ENCODE measurements around the gene PDLIM7.
"Not testable (repeated sequence)": the region's sequence is repeated elsewhere in the genome, so short reads cannot be mapped to it uniquely, and the experiment has no call there.

The PDLIM7 gene

GRCh38 chr5:177494346-177495195 lies 2.8 kb downstream of the PDLIM7 start:
- Mint-ChIP-seq H3K4me3 (peak overlapping the region; percentile 33 to 59), H3K4me1 (peaks cover 49 to 77% of the 10 kb centered on the region in 2 donors)
- DNase-seq = peak; percentile 58

GRCh38 chr5:177493795-177494345 lies 3.5 kb downstream of the PDLIM7 start:
- no peak for DNase-seq
- Mint-ChIP-seq H3K9me3 (no peaks in the 10 kb centered on the region), H3K27ac (peak overlapping the region; percentile 86), H3K27me3 (peaks cover 8 to 11% of the 10 kb centered on the region in 2 donors), H3K4me3 (peak overlapping the region; percentile 33 to 59), H3K36me3 (peaks cover 23 to 32% of the 10 kb centered on the region in 2 donors), H3K4me1 (peaks cover 47 to 74% of the 10 kb centered on the region in 2 donors)
- ATAC-seq (replicated peaks) = peak in 1 of 2 donors; percentile 0

More at GRCh38 chr5:177494346-177495195, 2.8 kb downstream of the PDLIM7 start:
- peak; percentile 81 for ATAC-seq (replicated peaks)
- H3K27ac Mint-ChIP-seq = peak overlapping the region; percentile 86
- H3K27me3 Mint-ChIP-seq = peaks cover 10 to 14% of the 10 kb centered on the region in 2 donors
- H3K36me3 Mint-ChIP-seq = peaks cover 21 to 29% of the 10 kb centered on the region in 2 donors
- no peaks in the 10 kb centered on the region for H3K9me3 Mint-ChIP-seq

- H3K36me3 Mint-ChIP-seq = peaks cover 32 to 39% of the 10 kb centered on the region in 2 donors
- no peaks in the 10 kb centered on the region for H3K9me3 Mint-ChIP-seq
- ATAC-seq (replicated peaks) (no peak), DNase-seq (no peak)
- H3K4me3 Mint-ChIP-seq = no peak overlapping the region
- peak overlapping the region; percentile 59 for H3K27ac Mint-ChIP-seq
- peaks cover 39 to 64% of the 10 kb centered on the region in 2 donors for H3K4me1 Mint-ChIP-seq
- peaks cover 0 to under 1% of the 10 kb centered on the region in 2 donors for H3K27me3 Mint-ChIP-seq
Measured at GRCh38 chr5:177492841-177493240, 4.6 kb downstream of the PDLIM7 start.

GRCh38 chr5:177491983-177492746 lies 5.2 kb downstream of the PDLIM7 start:
- H3K36me3 Mint-ChIP-seq = peaks cover 37 to 44% of the 10 kb centered on the region in 2 donors
- DNase-seq = no peak
- ATAC-seq (replicated peaks) = no peak
- H3K9me3 Mint-ChIP-seq = no peaks in the 10 kb centered on the region
- peaks cover 37 to 60% of the 10 kb centered on the region in 2 donors for H3K4me1 Mint-ChIP-seq
- H3K27me3 Mint-ChIP-seq = no peaks in the 10 kb centered on the region
- H3K27ac Mint-ChIP-seq = no peak overlapping the region
- no peak overlapping the region for H3K4me3 Mint-ChIP-seq

GRCh38 chr5:177491429-177491945 lies 5.9 kb downstream of the PDLIM7 start:
- H3K4me1 Mint-ChIP-seq = peaks cover 37 to 57% of the 10 kb centered on the region in 2 donors
- no peak overlapping the region for H3K27ac Mint-ChIP-seq
- no peaks in the 10 kb centered on the region for H3K9me3 Mint-ChIP-seq
- ATAC-seq (replicated peaks) = no peak
- DNase-seq = no peak
- H3K4me3 Mint-ChIP-seq = peak overlapping the region in 1 of 2 donors; percentile 30
- peaks cover 40 to 46% of the 10 kb centered on the region in 2 donors for H3K36me3 Mint-ChIP-seq
- no peaks in the 10 kb centered on the region for H3K27me3 Mint-ChIP-seq

- H3K27ac Mint-ChIP-seq = no peak overlapping the region
- H3K36me3 Mint-ChIP-seq = peaks cover 43 to 49% of the 10 kb centered on the region in 2 donors
- H3K9me3 Mint-ChIP-seq = no peaks in the 10 kb centered on the region
- peak overlapping the region in 1 of 2 donors; percentile 30 for H3K4me3 Mint-ChIP-seq
- no peaks in the 10 kb centered on the region for H3K27me3 Mint-ChIP-seq
- DNase-seq (no peak), ATAC-seq (replicated peaks) (no peak)
- peaks cover 32 to 52% of the 10 kb centered on the region in 2 donors for H3K4me1 Mint-ChIP-seq
Measured at GRCh38 chr5:177490992-177491391, 6.4 kb downstream of the PDLIM7 start.

- Mint-ChIP-seq H3K27ac (peak overlapping the region; percentile 27), H3K4me3 (no peak overlapping the region), H3K36me3 (peaks cover 45 to 49% of the 10 kb centered on the region in 2 donors), H3K9me3 (no peaks in the 10 kb centered on the region), H3K27me3 (no peaks in the 10 kb centered on the region), H3K4me1 (peaks cover 32 to 46% of the 10 kb centered on the region in 2 donors)
- DNase-seq = no peak
- no peak for ATAC-seq (replicated peaks)
Measured at GRCh38 chr5:177490311-177490991, 7.0 kb downstream of the PDLIM7 start.

GRCh38 chr5:177489119-177489716 lies 8.2 kb downstream of the PDLIM7 start:
- Mint-ChIP-seq H3K36me3 (peaks cover 49 to 58% of the 10 kb centered on the region in 2 donors), H3K27ac (no peak overlapping the region), H3K4me1 (peaks cover 24 to 34% of the 10 kb centered on the region in 2 donors), H3K9me3 (no peaks in the 10 kb centered on the region), H3K27me3 (no peaks in the 10 kb centered on the region), H3K4me3 (no peak overlapping the region)
- no peak for ATAC-seq (replicated peaks)
- no peak for DNase-seq

GRCh38 chr5:177487975-177488374 lies 9.4 kb downstream of the PDLIM7 start:
- no peaks in the 10 kb centered on the region for H3K27me3 Mint-ChIP-seq
- H3K36me3 Mint-ChIP-seq = peaks cover 49 to 56% of the 10 kb centered on the region in 2 donors
- no peak for DNase-seq
- H3K4me1 Mint-ChIP-seq = peaks cover 14 to 22% of the 10 kb centered on the region in 2 donors
- no peak overlapping the region for H3K27ac Mint-ChIP-seq
- H3K4me3 Mint-ChIP-seq = no peak overlapping the region
- H3K9me3 Mint-ChIP-seq = no peaks in the 10 kb centered on the region
- no peak for ATAC-seq (replicated peaks)

GRCh38 chr5:177487144-177487543 lies 10.3 kb downstream of the PDLIM7 start:
- Mint-ChIP-seq H3K4me1 (peaks cover 9 to 16% of the 10 kb centered on the region in 2 donors), H3K9me3 (no peaks in the 10 kb centered on the region), H3K36me3 (peaks cover 45 to 48% of the 10 kb centered on the region in 2 donors), H3K4me3 (no peak overlapping the region), H3K27me3 (no peaks in the 10 kb centered on the region), H3K27ac (no peak overlapping the region)
- no peak for ATAC-seq (replicated peaks)
- DNase-seq = no peak

GRCh38 chr5:177486256-177486655 lies 11.1 kb downstream of the PDLIM7 start:
- no peak overlapping the region for H3K27ac Mint-ChIP-seq
- H3K9me3 Mint-ChIP-seq = no peaks in the 10 kb centered on the region

GRCh38 chr5:177485753-177486152 lies 11.7 kb downstream of the PDLIM7 start:
- H3K27ac Mint-ChIP-seq; H3K9me3 Mint-ChIP-seq; H3K4me3 Mint-ChIP-seq; ATAC-seq (replicated peaks); H3K27me3 Mint-ChIP-seq; DNase-seq; H3K4me1 Mint-ChIP-seq: not testable (repeated sequence)
- H3K36me3 Mint-ChIP-seq = peaks cover 39 to 41% of the 10 kb centered on the region in 2 donors

More at GRCh38 chr5:177486256-177486655, 11.1 kb downstream of the PDLIM7 start:
- H3K4me1 Mint-ChIP-seq = peaks cover 8 to 15% of the 10 kb centered on the region in 2 donors
- H3K36me3 Mint-ChIP-seq = peaks cover 44 to 46% of the 10 kb centered on the region in 2 donors
- H3K27me3 Mint-ChIP-seq = no peaks in the 10 kb centered on the region
- no peak overlapping the region for H3K4me3 Mint-ChIP-seq
- ATAC-seq (replicated peaks) = no peak
- no peak for DNase-seq

GRCh38 chr5:177484902-177485549 lies 12.4 kb downstream of the PDLIM7 start:
- Mint-ChIP-seq H3K9me3 (no peaks in the 10 kb centered on the region), H3K27me3 (no peaks in the 10 kb centered on the region), H3K36me3 (peaks cover 32 to 34% of the 10 kb centered on the region in 2 donors), H3K4me1 (peaks cover 3 to 5% of the 10 kb centered on the region in 2 donors), H3K4me3 (no peak overlapping the region), H3K27ac (peak overlapping the region; percentile 57)
- no peak for DNase-seq
- no peak for ATAC-seq (replicated peaks)
